Endothelial cell of umbilical vein (primary cell): ENCODE results near the gene ZBTB39. TPM values are rescaled to one million over a fixed set of nuclear protein-coding genes. Genes with fewer than 3 reads are reported as not detected.

Source experiments
- BruUV-seq: library from RNA; stranded (reverse); fragments of 400-500 nt; replicated peaks from 2 replicates; lab custom pipeline; 2021; lab: Mats Ljungman, UMichigan
- CTCF ChIA-PET: fragments of 300-600, 350-600 bp; sonication (Branson Sonifier 250); formaldehyde crosslinking; loops from one replicate; lab custom pipeline; 2021; ENCODE audit warnings: antibody characterized with exemption, inconsistent platforms; lab: Charles Lee
- POLR2A ChIA-PET: fragments of 300-600, 350-600 bp; sonication (Branson Sonifier 250); formaldehyde crosslinking; loops from one replicate; lab custom pipeline; 2021; ENCODE audit warnings: antibody characterized with exemption, inconsistent platforms; lab: Charles Lee
- DNase-seq: peaks from one replicate; pipeline ENCODE4 v3.0.0-alpha.2; 2011; ENCODE audit warnings: low read depth, low spot score
- FAIRE-seq: peaks from 2 replicates; lab custom pipeline; 2011; peaks lifted over from hg19 to GRCh38; lab: Jason Lieb, UNC
- H2AFZ ChIP-seq: 2 replicates; pipeline ENCODE4 v1.6.0; 2012; ENCODE audit warnings: low read depth, low read length, control low read depth, inconsistent platforms
- H3K27ac ChIP-seq: 2 replicates; pipeline ENCODE4 v1.5.1; 2011; ENCODE audit warnings: low read depth, mild to moderate bottlenecking, control low read depth, low read length, moderate library complexity; ENCODE audit not compliant: insufficient read depth
- H3K27me3 ChIP-seq, 2 experiments: 2 replicates each; pipeline versions ENCODE4 v1.6.0 to v1.6.1; 2011; ENCODE audit warnings: low read length in 2 of 2, mixed read lengths in 1 of 2; ENCODE audit not compliant: control insufficient read depth in 2 of 2, insufficient read depth in 2 of 2
- H3K36me3 ChIP-seq, 2 experiments: 2 replicates in 1 of 2; 3 replicates in 1 of 2; pipeline ENCODE4 v1.5.1; 2011; ENCODE audit warnings: low read length in 2 of 2, mild to moderate bottlenecking in 1 of 2, moderate library complexity in 1 of 2; ENCODE audit not compliant: control insufficient read depth in 2 of 2, insufficient read depth in 2 of 2; ENCODE audit errors: extremely low read depth in 1 of 2
- H3K4me1 ChIP-seq: 3 replicates; pipeline ENCODE4 v1.5.1; 2011; ENCODE audit warnings: mild to moderate bottlenecking, low read length; ENCODE audit not compliant: control insufficient read depth, insufficient read depth; ENCODE audit errors: extremely low read depth
- H3K4me2 ChIP-seq: 2 replicates; pipeline ENCODE4 v1.6.1; 2011; ENCODE audit warnings: low read length, control low read depth, mixed read lengths; ENCODE audit not compliant: insufficient read depth
- H3K4me3 ChIP-seq, 3 experiments: fragments of 200-600 bp in 1 of 3; sonication (generic), shearing (Covaris generic) in 1 of 3; replicated peaks in 1 of 3; 2 replicates each; pipeline ENCODE4 v1.5.1; 2011 to 2016; ENCODE audit warnings: control low read depth in 3 of 3, low read length in 3 of 3, mild to moderate bottlenecking in 2 of 3, inconsistent platforms in 1 of 3, low read depth in 1 of 3, moderate library complexity in 1 of 3; ENCODE audit not compliant: insufficient read depth in 1 of 3
- H3K79me2 ChIP-seq: 2 replicates; pipeline ENCODE4 v1.6.0; 2012; ENCODE audit warnings: low read length, inconsistent platforms; ENCODE audit not compliant: control insufficient read depth, insufficient read depth
- H3K9ac ChIP-seq: replicated peaks from 2 replicates; pipeline ENCODE3; 2011; ENCODE audit warnings: low read length, control low read depth; ENCODE audit not compliant: insufficient read depth; ENCODE audit errors: extremely low read depth
- H3K9me1 ChIP-seq: replicated peaks from 3 replicates; pipeline ENCODE4 v1.6.0; 2011; ENCODE audit warnings: mild to moderate bottlenecking, low read length; ENCODE audit not compliant: control insufficient read depth, insufficient read depth; ENCODE audit errors: extremely low read depth
- H3K9me3 ChIP-seq: replicated peaks from 2 replicates; pipeline ENCODE4 v1.5.1; 2012; ENCODE audit warnings: low read length, inconsistent platforms; ENCODE audit not compliant: control insufficient read depth, insufficient read depth
- H4K20me1 ChIP-seq: replicated peaks from 2 replicates; pipeline ENCODE3; 2011; ENCODE audit warnings: mild to moderate bottlenecking, low read length; ENCODE audit not compliant: control insufficient read depth, insufficient read depth; ENCODE audit errors: extremely low read depth
- EZH2 ChIP-seq: IDR thresholded peaks from 2 replicates; pipeline ENCODE4 v1.6.1; 2012; ENCODE audit warnings: borderline replicate concordance, low read depth, mild to moderate bottlenecking, moderate library complexity, low read length, inconsistent platforms; ENCODE audit not compliant: severe bottlenecking
- FOS ChIP-seq: IDR thresholded peaks from 2 replicates; pipeline ENCODE4 v1.6.1; 2011; ENCODE audit warnings: mild to moderate bottlenecking, low read length, moderate library complexity, borderline replicate concordance; ENCODE audit not compliant: insufficient read depth
- GATA2 ChIP-seq: IDR thresholded peaks from 2 replicates; pipeline ENCODE4 v1.7.0; 2011; ENCODE audit warnings: low read depth, mild to moderate bottlenecking, moderate library complexity, mixed read lengths, low read length; ENCODE audit not compliant: insufficient read length, insufficient read depth
- JUN ChIP-seq: IDR thresholded peaks from 2 replicates; pipeline ENCODE4 v1.6.1; 2011; ENCODE audit warnings: borderline replicate concordance, low read depth; ENCODE audit not compliant: insufficient read length, insufficient read depth
- MYC ChIP-seq: IDR thresholded peaks from one replicate; pipeline ENCODE4 v1.6.1; 2011; ENCODE audit warnings: mild to moderate bottlenecking, low read depth, low read length
- POLR2A ChIP-seq: IDR thresholded peaks from 2 replicates; pipeline ENCODE4 v1.6.1; 2012; ENCODE audit warnings: low read depth, mild to moderate bottlenecking, control low read depth, low read length
- POLR2AphosphoS5 ChIP-seq: IDR thresholded peaks from 2 replicates; pipeline ENCODE4 v1.6.1; 2012; ENCODE audit warnings: low read depth, mild to moderate bottlenecking, control low read depth, low read length, moderate library complexity; ENCODE audit not compliant: insufficient read depth
- dilution Hi-C: fragments of 300-500 bp; cut with MboI; formaldehyde crosslinking; loops from one replicate; pipeline ENCODE4 v1.15.0; 2019; ENCODE audit warnings: low sequenced_read_pairs; ENCODE audit not compliant: extremely low pct_ligation_motif_present
- intact Hi-C: fragments of 100-400 bp; cut with micrococcal nuclease; formaldehyde crosslinking; loops from one replicate; pipeline ENCODE4 v1.10.0; 2022
- polyA plus RNA-seq, 4 experiments: library from polyadenylated mRNA; depleted of rRNA in 3 of 4; stranded (reverse) in 3 of 4; unstranded in 1 of 4; fragments of >200 nt; gene quantifications; 2 replicates each; pipeline versions ENCODE4 v1.2.1 to v1.2.3, GENCODE V29; 2011 to 2012; ENCODE audit warnings: missing spikeins in 1 of 4
- total RNA-seq: library from RNA; stranded (reverse); gene quantifications from 2 replicates; pipeline ENCODE4 v1.2.3, GENCODE V29; 2021
- TF ChIP-seq, protein P1 (sequence below), 2 donors: IDR thresholded peaks; 1 replicate in 1 of 2; 2 replicates in 1 of 2; pipeline ENCODE4 v1.5.1; 2011; ENCODE audit warnings: low read length in 2 of 2, mild to moderate bottlenecking in 2 of 2, moderate library complexity in 2 of 2, control low read depth in 1 of 2, inconsistent platforms in 1 of 2, low read depth in 1 of 2; ENCODE audit not compliant: insufficient read depth in 1 of 2; ENCODE audit errors: extremely low read depth in 1 of 2
- TF ChIP-seq, protein P2 (sequence below): IDR thresholded peaks from 2 replicates; pipeline ENCODE4 v1.6.1; 2011; ENCODE audit not compliant: insufficient read depth, insufficient read length

The ZBTB39 gene
- total and polyA plus RNA-seq, 2 donors (not counting 3 experiments of a cell fraction or from before 2014, with no cell fraction given), result 5.9 to 8.5 TPM

DNA sequence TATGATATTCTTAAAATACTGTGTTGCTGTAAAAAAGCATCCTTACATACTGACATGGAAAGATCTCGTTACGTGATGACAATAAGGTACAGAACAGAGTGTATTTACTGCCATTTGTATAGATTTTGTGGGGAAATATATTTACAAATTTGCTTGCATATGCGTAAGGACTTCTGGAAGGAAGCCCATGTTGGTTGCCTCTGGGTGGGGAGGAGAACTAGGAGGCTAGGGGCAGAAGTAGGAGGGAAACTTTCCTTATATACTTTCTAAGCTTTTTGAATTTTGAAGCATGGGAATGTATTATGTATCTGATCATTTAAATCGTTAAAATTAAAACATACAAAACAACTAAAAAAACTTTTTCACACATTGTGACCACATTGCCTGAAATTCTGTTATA lies 33.9 kb upstream of the ZBTB39 start:
- H3K27ac ChIP-seq, result no peak overlapping the region
- H3K9ac ChIP-seq, result no peak overlapping the region
- H3K9me1 ChIP-seq, result no peaks in the 10 kb centered on the region
- H3K36me3 ChIP-seq, result no peaks in the 10 kb centered on the region
- H3K4me3 ChIP-seq, result no peak overlapping the region
- no peaks in the 10 kb centered on the region for H3K9me3 ChIP-seq
- ChIA-PET POLR2A (no interaction called here), CTCF (interaction anchor here (1.2 to 1.3 kb wide), 3 partner anchors 9 to 52 kb away, joined by 5 to 6 read pairs (median 6); no protein-coding TSS in a partner anchor)
- H3K4me1 ChIP-seq, result no peaks in the 10 kb centered on the region
- TF ChIP-seq JUN, result no peak
- TF ChIP-seq MYC, result no peak
- TF ChIP-seq FOS, result no peak
- TF ChIP-seq POLR2A, result no peak
- TF ChIP-seq POLR2AphosphoS5, result no peak
- TF ChIP-seq EZH2, result no peak
- TF ChIP-seq, protein P1, sequence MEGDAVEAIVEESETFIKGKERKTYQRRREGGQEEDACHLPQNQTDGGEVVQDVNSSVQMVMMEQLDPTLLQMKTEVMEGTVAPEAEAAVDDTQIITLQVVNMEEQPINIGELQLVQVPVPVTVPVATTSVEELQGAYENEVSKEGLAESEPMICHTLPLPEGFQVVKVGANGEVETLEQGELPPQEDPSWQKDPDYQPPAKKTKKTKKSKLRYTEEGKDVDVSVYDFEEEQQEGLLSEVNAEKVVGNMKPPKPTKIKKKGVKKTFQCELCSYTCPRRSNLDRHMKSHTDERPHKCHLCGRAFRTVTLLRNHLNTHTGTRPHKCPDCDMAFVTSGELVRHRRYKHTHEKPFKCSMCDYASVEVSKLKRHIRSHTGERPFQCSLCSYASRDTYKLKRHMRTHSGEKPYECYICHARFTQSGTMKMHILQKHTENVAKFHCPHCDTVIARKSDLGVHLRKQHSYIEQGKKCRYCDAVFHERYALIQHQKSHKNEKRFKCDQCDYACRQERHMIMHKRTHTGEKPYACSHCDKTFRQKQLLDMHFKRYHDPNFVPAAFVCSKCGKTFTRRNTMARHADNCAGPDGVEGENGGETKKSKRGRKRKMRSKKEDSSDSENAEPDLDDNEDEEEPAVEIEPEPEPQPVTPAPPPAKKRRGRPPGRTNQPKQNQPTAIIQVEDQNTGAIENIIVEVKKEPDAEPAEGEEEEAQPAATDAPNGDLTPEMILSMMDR (IDR thresholded peaks at IDR 0.05; ENCODE audit: extremely low read depth in 1 of 2, insufficient read depth in 1 of 2, low read depth in 1 of 2, low read length in 2 of 2), result no peak
- TF ChIP-seq GATA2, result no peak
- TF ChIP-seq, protein P2, sequence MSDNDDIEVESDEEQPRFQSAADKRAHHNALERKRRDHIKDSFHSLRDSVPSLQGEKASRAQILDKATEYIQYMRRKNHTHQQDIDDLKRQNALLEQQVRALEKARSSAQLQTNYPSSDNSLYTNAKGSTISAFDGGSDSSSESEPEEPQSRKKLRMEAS, result no peak
- no peak overlapping the region for H3K4me2 ChIP-seq
- H3K27me3 ChIP-seq, result peaks cover 22 to 27% of the 10 kb centered on the region in 2 experiments
- intact Hi-C loops (no loop called here), dilution Hi-C loops (no loop called here)
- FAIRE-seq (no peak), DNase-seq (no peak)
- H4K20me1 ChIP-seq, result no peaks in the 10 kb centered on the region
- no peaks in the 10 kb centered on the region for H3K79me2 ChIP-seq
- no TSS peak for BruUV-seq
- H2AFZ ChIP-seq, result no peak overlapping the region
